Subcutaneous adipose tissue (tissue), 4 donors: ENCODE measurements around the gene CDH23. TPM values are rescaled to one million over a fixed set of nuclear protein-coding genes. Genes with fewer than 3 reads are reported as not detected.

ENCODE experiments used
- CTCF ChIP-seq: fragments of 450-650 bp; IDR thresholded peaks from one replicate; pipeline ENCODE4 v1.5.1; 2016; ENCODE audit warnings: low read depth, mild to moderate bottlenecking, control low read depth, antibody characterized with exemption, moderate library complexity
- total RNA-seq, 4 donors: library from RNA; depleted of rRNA; stranded (reverse); fragments of >200 nt; gene quantifications; one replicate each; pipeline ENCODE4 v1.1.0, GENCODE V29; 2016

The CDH23 gene
- total RNA-seq, 4 donors from 2014 or later, result 14.3 to 74.8 (median 24.1) TPM

GRCh38 chr10:71596759-71597158 lies 200.0 kb downstream of the CDH23 start:
- no peak for TF ChIP-seq CTCF

GRCh38 chr10:71597821-71598498 lies 201.2 kb downstream of the CDH23 start:
- no peak for TF ChIP-seq CTCF

- TF ChIP-seq CTCF, result no peak
Observed at GRCh38 chr10:71598621-71599055, 201.9 kb downstream of the CDH23 start.

GRCh38 chr10:71599518-71599917 lies 202.8 kb downstream of the CDH23 start:
- no peak for TF ChIP-seq CTCF

- no peak for TF ChIP-seq CTCF
Observed at GRCh38 chr10:71600849-71601248, 204.1 kb downstream of the CDH23 start.

- TF ChIP-seq CTCF, result no peak
Observed at GRCh38 chr10:71601273-71601672, 204.6 kb downstream of the CDH23 start.

- no peak for TF ChIP-seq CTCF
Observed at GRCh38 chr10:71603150-71603549, 206.4 kb downstream of the CDH23 start.
